WTC11 (cell line): ENCODE measurements around the gene ZFP91. TPM values are rescaled to one million over a fixed set of nuclear protein-coding genes. Genes with fewer than 3 reads are reported as not detected.
A peak's percentile ranks its signal among the peaks of the same experiment; 100 is the strongest.

Experiments used
- ATAC-seq: fragments of 200-7000 bp; cut with Tn5 transposase; 2 replicates; pipeline ENCODE4 v1.10.0; 2021; ENCODE audit warnings: mild to moderate bottlenecking, moderate library complexity
- CTCF ChIA-PET: fragments of 300-600 bp; sonication (Branson Sonifier 250); formaldehyde crosslinking; loops from one replicate; lab custom pipeline; 2021; ENCODE audit warnings: antibody characterized with exemption; lab: Charles Lee
- POLR2A ChIA-PET: fragments of 350-600 bp; sonication (Branson Sonifier 250); formaldehyde crosslinking; loops from one replicate; lab custom pipeline; 2021; ENCODE audit warnings: antibody characterized with exemption; lab: Charles Lee
- DNase-seq: peaks from one replicate; pipeline ENCODE4 v3.0.0; 2021; ENCODE audit warnings: low spot score
- H3K27ac Mint-ChIP-seq: 2 replicates; pipeline ENCODE4 v1.8.0; 2021; ENCODE audit warnings: mixed read lengths
- H3K27me3 Mint-ChIP-seq: 2 replicates; pipeline ENCODE4 v1.8.0; 2021; ENCODE audit warnings: low read depth, mild to moderate bottlenecking, moderate library complexity, mixed read lengths
- H3K36me3 Mint-ChIP-seq: 2 replicates; pipeline ENCODE4 v1.8.0; 2021; ENCODE audit warnings: mixed read lengths
- H3K4me1 Mint-ChIP-seq: 2 replicates; pipeline ENCODE4 v1.8.0; 2022; ENCODE audit warnings: mixed read lengths
- H3K4me3 Mint-ChIP-seq: 2 replicates; pipeline ENCODE4 v1.8.0; 2021; ENCODE audit warnings: mild to moderate bottlenecking, moderate library complexity, mixed read lengths
- H3K9me3 Mint-ChIP-seq: 2 replicates; pipeline ENCODE4 v1.8.0; 2021; ENCODE audit warnings: mixed read lengths
- ATF1 ChIP-seq: sonication (generic); formaldehyde crosslinking; IDR thresholded peaks from 2 replicates; pipeline ENCODE4 v1.8.1; 2023; ENCODE audit warnings: mild to moderate bottlenecking, moderate library complexity, missing genetic modification reagents
- CREM ChIP-seq: sonication (generic); formaldehyde crosslinking; IDR thresholded peaks from 2 replicates; pipeline ENCODE4 v1.8.1; 2022; ENCODE audit warnings: mild to moderate bottlenecking, missing genetic modification reagents, moderate library complexity
- FOXJ3 ChIP-seq: sonication (generic); formaldehyde crosslinking; IDR thresholded peaks from 2 replicates; pipeline ENCODE4 v1.9.0; 2021; ENCODE audit warnings: missing genetic modification reagents, mild to moderate bottlenecking, borderline replicate concordance
- FOXP1 ChIP-seq: sonication (generic); formaldehyde crosslinking; IDR thresholded peaks from 2 replicates; pipeline ENCODE4 v1.8.0; 2022; ENCODE audit warnings: missing genetic modification reagents, mild to moderate bottlenecking, moderate library complexity, borderline replicate concordance
- GRHL2 ChIP-seq: fragments of 250-450 bp; sonication (Bioruptor Pico); IDR thresholded peaks from 2 replicates; pipeline ENCODE4 v1.8.0; 2022; ENCODE audit warnings: mild to moderate bottlenecking, moderate library complexity; ENCODE audit not compliant: insufficient replicate concordance, severe bottlenecking
- JUN ChIP-seq: sonication (generic); formaldehyde crosslinking; IDR thresholded peaks from 2 replicates; pipeline ENCODE4 v1.8.0; 2023; ENCODE audit warnings: mild to moderate bottlenecking, missing genetic modification reagents
- MYBL2 ChIP-seq: sonication (generic); formaldehyde crosslinking; IDR thresholded peaks from 2 replicates; pipeline ENCODE4 v1.8.1; 2023; ENCODE audit warnings: mild to moderate bottlenecking, moderate library complexity, missing genetic modification reagents
- NFATC4 ChIP-seq: fragments of 250-450 bp; sonication (Bioruptor Pico); IDR thresholded peaks from 2 replicates; pipeline ENCODE4 v1.9.0; 2021; ENCODE audit warnings: mild to moderate bottlenecking
- NFE2L1 ChIP-seq: sonication (generic); formaldehyde crosslinking; IDR thresholded peaks from 2 replicates; pipeline ENCODE4 v1.8.1; 2023; ENCODE audit warnings: missing genetic modification reagents
- NR1H2 ChIP-seq: sonication (generic); formaldehyde crosslinking; IDR thresholded peaks from 2 replicates; pipeline ENCODE4 v1.9.0; 2021; ENCODE audit warnings: mild to moderate bottlenecking, moderate library complexity, missing genetic modification reagents
- OVOL2 ChIP-seq: fragments of 250-450 bp; sonication (Bioruptor Pico); IDR thresholded peaks from 2 replicates; pipeline ENCODE4 v1.9.0; 2021; ENCODE audit warnings: mild to moderate bottlenecking, borderline replicate concordance
- PRRX2 ChIP-seq: fragments of 250-450 bp; sonication (Bioruptor Pico); IDR thresholded peaks from 2 replicates; pipeline ENCODE4 v1.8.0; 2021; ENCODE audit warnings: mild to moderate bottlenecking
- SMAD3 ChIP-seq: sonication (generic); formaldehyde crosslinking; IDR thresholded peaks from 2 replicates; pipeline ENCODE4 v1.8.0; 2022; ENCODE audit warnings: missing genetic modification reagents, mild to moderate bottlenecking, borderline replicate concordance
- TCF7 ChIP-seq: sonication (generic); formaldehyde crosslinking; IDR thresholded peaks from 2 replicates; pipeline ENCODE4 v1.8.0; 2022; ENCODE audit warnings: mild to moderate bottlenecking, low read depth, missing genetic modification reagents, moderate library complexity
- TP53 ChIP-seq: sonication (generic); formaldehyde crosslinking; IDR thresholded peaks from 2 replicates; pipeline ENCODE4 v1.8.1; 2023; ENCODE audit warnings: mild to moderate bottlenecking, missing genetic modification reagents
- ZBTB21 ChIP-seq: sonication (generic); formaldehyde crosslinking; IDR thresholded peaks from 2 replicates; pipeline ENCODE4 v1.8.1; 2023; ENCODE audit warnings: mild to moderate bottlenecking, missing genetic modification reagents, borderline replicate concordance
- ZNF232 ChIP-seq: sonication (generic); formaldehyde crosslinking; IDR thresholded peaks from 2 replicates; pipeline ENCODE4 v1.8.0; 2022; ENCODE audit warnings: mild to moderate bottlenecking, missing genetic modification reagents
- ZNF396 ChIP-seq: fragments of 250-450 bp; sonication (Bioruptor Pico); IDR thresholded peaks from 2 replicates; pipeline ENCODE4 v1.8.0; 2021; ENCODE audit warnings: mild to moderate bottlenecking, moderate library complexity, borderline replicate concordance
- total RNA-seq: library from RNA; stranded (reverse); gene quantifications from 3 replicates; pipeline ENCODE4 v1.2.3, GENCODE V29; 2021
- TF ChIP-seq, protein P1 (sequence below): sonication (generic); formaldehyde crosslinking; IDR thresholded peaks from 2 replicates; pipeline ENCODE4 v1.8.0; 2023; ENCODE audit warnings: missing genetic modification reagents, mild to moderate bottlenecking, borderline replicate concordance
- TF ChIP-seq, protein P2 (sequence below): fragments of 250-450 bp; sonication (Bioruptor Pico); IDR thresholded peaks from 2 replicates; pipeline ENCODE4 v1.9.0; 2021; ENCODE audit warnings: mild to moderate bottlenecking
- TF ChIP-seq, protein P3 (sequence below): sonication (generic); formaldehyde crosslinking; IDR thresholded peaks from 2 replicates; pipeline ENCODE4 v1.8.1; 2022; ENCODE audit warnings: missing genetic modification reagents, borderline replicate concordance
- TF ChIP-seq, protein P4 (sequence below): sonication (generic); formaldehyde crosslinking; IDR thresholded peaks from 2 replicates; pipeline ENCODE4 v1.8.1; 2023; ENCODE audit warnings: mild to moderate bottlenecking, moderate library complexity, missing genetic modification reagents

Gene ZFP91
- total RNA-seq, 1 experiment from 2014 or later: 28.1 TPM

DNA sequence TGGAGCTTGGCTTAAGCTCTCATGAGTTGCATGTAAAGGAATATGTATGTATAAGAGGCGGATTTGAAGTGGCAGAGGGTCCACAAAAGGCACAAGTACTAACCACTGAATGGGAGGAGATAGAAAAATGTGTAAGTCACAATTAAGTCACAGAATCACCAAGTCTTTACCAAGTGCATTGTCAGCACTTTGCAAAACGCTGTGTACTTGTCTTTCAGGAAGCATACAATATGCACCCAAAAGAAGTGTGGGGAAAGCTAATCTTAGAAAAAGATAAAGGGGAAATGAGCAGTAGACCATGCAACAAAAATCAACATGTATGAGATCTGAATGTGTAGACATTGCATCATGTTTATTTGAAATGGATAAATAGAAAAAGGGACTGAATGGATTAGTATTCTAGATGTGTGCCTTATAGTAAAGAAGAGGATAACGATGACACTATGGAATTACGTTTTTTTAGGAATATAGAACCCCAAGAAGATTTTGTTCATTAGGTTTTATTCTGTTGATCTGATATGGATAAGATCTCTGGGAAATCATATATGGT, 48.1 kb downstream of the ZFP91 start (continued):
- TF ChIP-seq, protein P1, sequence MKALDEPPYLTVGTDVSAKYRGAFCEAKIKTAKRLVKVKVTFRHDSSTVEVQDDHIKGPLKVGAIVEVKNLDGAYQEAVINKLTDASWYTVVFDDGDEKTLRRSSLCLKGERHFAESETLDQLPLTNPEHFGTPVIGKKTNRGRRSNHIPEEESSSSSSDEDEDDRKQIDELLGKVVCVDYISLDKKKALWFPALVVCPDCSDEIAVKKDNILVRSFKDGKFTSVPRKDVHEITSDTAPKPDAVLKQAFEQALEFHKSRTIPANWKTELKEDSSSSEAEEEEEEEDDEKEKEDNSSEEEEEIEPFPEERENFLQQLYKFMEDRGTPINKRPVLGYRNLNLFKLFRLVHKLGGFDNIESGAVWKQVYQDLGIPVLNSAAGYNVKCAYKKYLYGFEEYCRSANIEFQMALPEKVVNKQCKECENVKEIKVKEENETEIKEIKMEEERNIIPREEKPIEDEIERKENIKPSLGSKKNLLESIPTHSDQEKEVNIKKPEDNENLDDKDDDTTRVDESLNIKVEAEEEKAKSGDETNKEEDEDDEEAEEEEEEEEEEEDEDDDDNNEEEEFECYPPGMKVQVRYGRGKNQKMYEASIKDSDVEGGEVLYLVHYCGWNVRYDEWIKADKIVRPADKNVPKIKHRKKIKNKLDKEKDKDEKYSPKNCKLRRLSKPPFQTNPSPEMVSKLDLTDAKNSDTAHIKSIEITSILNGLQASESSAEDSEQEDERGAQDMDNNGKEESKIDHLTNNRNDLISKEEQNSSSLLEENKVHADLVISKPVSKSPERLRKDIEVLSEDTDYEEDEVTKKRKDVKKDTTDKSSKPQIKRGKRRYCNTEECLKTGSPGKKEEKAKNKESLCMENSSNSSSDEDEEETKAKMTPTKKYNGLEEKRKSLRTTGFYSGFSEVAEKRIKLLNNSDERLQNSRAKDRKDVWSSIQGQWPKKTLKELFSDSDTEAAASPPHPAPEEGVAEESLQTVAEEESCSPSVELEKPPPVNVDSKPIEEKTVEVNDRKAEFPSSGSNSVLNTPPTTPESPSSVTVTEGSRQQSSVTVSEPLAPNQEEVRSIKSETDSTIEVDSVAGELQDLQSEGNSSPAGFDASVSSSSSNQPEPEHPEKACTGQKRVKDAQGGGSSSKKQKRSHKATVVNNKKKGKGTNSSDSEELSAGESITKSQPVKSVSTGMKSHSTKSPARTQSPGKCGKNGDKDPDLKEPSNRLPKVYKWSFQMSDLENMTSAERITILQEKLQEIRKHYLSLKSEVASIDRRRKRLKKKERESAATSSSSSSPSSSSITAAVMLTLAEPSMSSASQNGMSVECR (CRISPR knock-in tag): no peak
- TF ChIP-seq TCF7 (CRISPR knock-in tag) (no peak), PRRX2 (CRISPR knock-in tag) (no peak), JUN (CRISPR knock-in tag) (no peak), FOXP1 (CRISPR knock-in tag) (no peak), MYBL2 (CRISPR knock-in tag) (no peak), CREM (CRISPR knock-in tag) (no peak), NFE2L1 (CRISPR knock-in tag) (no peak), NFATC4 (CRISPR knock-in tag) (no peak), ATF1 (CRISPR knock-in tag) (no peak)
- TF ChIP-seq, protein P2, sequence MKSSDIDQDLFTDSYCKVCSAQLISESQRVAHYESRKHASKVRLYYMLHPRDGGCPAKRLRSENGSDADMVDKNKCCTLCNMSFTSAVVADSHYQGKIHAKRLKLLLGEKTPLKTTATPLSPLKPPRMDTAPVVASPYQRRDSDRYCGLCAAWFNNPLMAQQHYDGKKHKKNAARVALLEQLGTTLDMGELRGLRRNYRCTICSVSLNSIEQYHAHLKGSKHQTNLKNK (CRISPR knock-in tag): no peak

DNA sequence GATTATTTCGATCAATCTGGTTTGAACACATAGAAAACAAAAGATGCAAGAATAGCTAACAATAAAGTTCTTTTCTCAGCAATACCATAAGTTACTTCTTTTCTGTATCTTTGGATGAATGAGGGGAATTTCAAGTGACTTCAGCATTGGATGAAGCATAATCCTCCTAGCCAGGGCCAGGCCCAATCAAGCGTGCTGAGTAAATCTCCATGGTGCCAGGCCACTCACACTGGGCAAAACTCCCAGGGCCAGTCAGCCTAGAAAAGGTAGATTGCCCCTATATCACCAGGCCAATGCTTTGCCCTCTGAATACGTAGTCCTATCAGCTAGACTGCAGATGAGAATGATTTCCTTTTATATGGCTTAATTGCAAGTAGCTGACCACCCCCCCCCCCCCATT, 49.6 kb downstream of the ZFP91 start:
- Mint-ChIP-seq H3K9me3 (no peaks in the 10 kb centered on the region), H3K27me3 (no peaks in the 10 kb centered on the region), H3K27ac (no peak overlapping the region), H3K4me3 (no peak overlapping the region), H3K36me3 (peaks cover 10% of the 10 kb centered on the region), H3K4me1 (peaks cover 13% of the 10 kb centered on the region)
- DNase-seq (no peak), ATAC-seq (no peak)
- ChIA-PET CTCF (interaction anchor here (0.8 to 2.5 kb wide), 6 partner anchors 16 to 430 kb away, joined by 3 to 18 read pairs (median 8); no protein-coding TSS in a partner anchor), POLR2A (no interaction called here)
- TF ChIP-seq, protein P3, sequence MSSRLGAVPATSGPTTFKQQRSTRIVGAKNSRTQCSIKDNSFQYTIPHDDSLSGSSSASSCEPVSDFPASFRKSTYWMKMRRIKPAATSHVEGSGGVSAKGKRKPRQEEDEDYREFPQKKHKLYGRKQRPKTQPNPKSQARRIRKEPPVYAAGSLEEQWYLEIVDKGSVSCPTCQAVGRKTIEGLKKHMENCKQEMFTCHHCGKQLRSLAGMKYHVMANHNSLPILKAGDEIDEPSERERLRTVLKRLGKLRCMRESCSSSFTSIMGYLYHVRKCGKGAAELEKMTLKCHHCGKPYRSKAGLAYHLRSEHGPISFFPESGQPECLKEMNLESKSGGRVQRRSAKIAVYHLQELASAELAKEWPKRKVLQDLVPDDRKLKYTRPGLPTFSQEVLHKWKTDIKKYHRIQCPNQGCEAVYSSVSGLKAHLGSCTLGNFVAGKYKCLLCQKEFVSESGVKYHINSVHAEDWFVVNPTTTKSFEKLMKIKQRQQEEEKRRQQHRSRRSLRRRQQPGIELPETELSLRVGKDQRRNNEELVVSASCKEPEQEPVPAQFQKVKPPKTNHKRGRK (CRISPR knock-in tag): no peak
- TF ChIP-seq FOXJ3 (CRISPR knock-in tag): no peak
- TF ChIP-seq ZNF232 (CRISPR knock-in tag): no peak
- TF ChIP-seq JUN (CRISPR knock-in tag): no peak
- no peak for TF ChIP-seq TP53 (CRISPR knock-in tag)
- no peak for TF ChIP-seq GRHL2 (CRISPR knock-in tag)

DNA sequence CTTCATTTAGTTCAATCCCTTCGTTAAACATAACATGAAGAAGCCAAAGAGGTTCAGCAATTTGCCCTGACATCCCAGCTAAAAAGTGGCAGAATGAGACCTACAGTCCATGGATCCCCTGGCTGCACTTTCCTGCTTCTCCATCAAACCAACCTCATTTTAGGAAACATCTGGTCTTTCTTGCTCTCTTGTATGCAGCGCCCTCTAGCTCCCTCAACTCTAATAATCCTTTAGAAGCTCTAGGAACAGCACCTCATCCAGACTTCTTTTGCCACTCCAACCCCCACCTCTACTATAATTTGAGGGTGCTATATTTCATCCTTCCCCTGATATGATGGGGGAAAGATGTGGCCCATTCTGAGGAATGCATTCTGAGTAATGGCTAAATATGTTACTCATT, 51.0 kb downstream of the ZFP91 start:
- ChIA-PET CTCF (interaction anchor here (0.6 to 2.7 kb wide), 34 partner anchors 8 to 1284 kb away, joined by 3 to 23 read pairs (median 4); partner anchors contain the start of genes DTX4 and LPXN), POLR2A (interaction anchor here (0.8 kb wide), 1 partner anchor 22 kb away, joined by 3 read pairs; no protein-coding TSS in a partner anchor)
- H3K36me3 Mint-ChIP-seq: no peaks in the 10 kb centered on the region; the same call in 1 of the 2 replicates
- H3K4me1 Mint-ChIP-seq: peaks cover 2% of the 10 kb centered on the region
- ATAC-seq (peak; percentile 85), DNase-seq (no peak)
- TF ChIP-seq ZBTB21 (CRISPR knock-in tag) (no peak), ZNF396 (CRISPR knock-in tag) (no peak), NR1H2 (CRISPR knock-in tag) (no peak), OVOL2 (CRISPR knock-in tag) (no peak), SMAD3 (CRISPR knock-in tag) (no peak), JUN (CRISPR knock-in tag) (no peak)
- TF ChIP-seq, protein P2 (CRISPR knock-in tag): no peak
- TF ChIP-seq, protein P4, sequence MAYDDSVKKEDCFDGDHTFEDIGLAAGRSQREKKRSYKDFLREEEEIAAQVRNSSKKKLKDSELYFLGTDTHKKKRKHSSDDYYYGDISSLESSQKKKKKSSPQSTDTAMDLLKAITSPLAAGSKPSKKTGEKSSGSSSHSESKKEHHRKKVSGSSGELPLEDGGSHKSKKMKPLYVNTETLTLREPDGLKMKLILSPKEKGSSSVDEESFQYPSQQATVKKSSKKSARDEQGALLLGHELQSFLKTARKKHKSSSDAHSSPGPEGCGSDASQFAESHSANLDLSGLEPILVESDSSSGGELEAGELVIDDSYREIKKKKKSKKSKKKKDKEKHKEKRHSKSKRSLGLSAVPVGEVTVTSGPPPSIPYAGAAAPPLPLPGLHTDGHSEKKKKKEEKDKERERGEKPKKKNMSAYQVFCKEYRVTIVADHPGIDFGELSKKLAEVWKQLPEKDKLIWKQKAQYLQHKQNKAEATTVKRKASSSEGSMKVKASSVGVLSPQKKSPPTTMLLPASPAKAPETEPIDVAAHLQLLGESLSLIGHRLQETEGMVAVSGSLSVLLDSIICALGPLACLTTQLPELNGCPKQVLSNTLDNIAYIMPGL: no peak
- H3K27ac Mint-ChIP-seq: no peak overlapping the region
- no peaks in the 10 kb centered on the region for H3K27me3 Mint-ChIP-seq
- no peak overlapping the region for H3K4me3 Mint-ChIP-seq
- H3K9me3 Mint-ChIP-seq: no peaks in the 10 kb centered on the region
